Heart left ventricle (tissue), 13 donors: Measurements from ENCODE around the gene GNAQ.

Source experiments
- CTCF ChIP-seq, 12 donors: fragments of 200-600 bp; sonication (generic) in 4 of 12; IDR thresholded peaks; one replicate each; pipeline versions ENCODE4 v1.5.0 to v1.8.0; 2018 to 2022; ENCODE audit warnings: antibody characterized with exemption in 12 of 12, mild to moderate bottlenecking in 5 of 12
- POLR2A ChIP-seq, 2 donors: fragments of 450-650 bp; IDR thresholded peaks; one replicate each; pipeline ENCODE4 v1.6.1; 2017; ENCODE audit warnings: antibody characterized with exemption in 2 of 2, mild to moderate bottlenecking in 2 of 2, moderate library complexity in 2 of 2
- donor health status: ischemic (EF 13 %, LVEDD 7.1; RV severe dilation, severe dysfunction).
- donor health status: DM: no; HTN: yes; CAD: no.
- donor health status: DM: no; HTN: no; CAD: no.
- donor health status: ischemic (EF 25% LVEDD 6.9; RV normal size, moderate dysfunction).
- donor health status: ischemic (EF 25% LVEDD 5.7; RV mildly dilated, moderate dysfunction).
- donor health status: ischemic (EF 35%, LVEDD 5.7; RV mildly dilated, moderate dysfunction).
- donor health status: nonischemic (EF 11% LVEDD 7.7; RV severe dilation, severe dysfunction).
- donor health status: DM: yes; HTN: yes; CAD: no.
- donor health status: PGD.
- donor health status: ischemic (EF 29% LVEDD 5.4; RV normal size, mild dysfunction).
- donor health status: nonischemic (EF 23%, LVEDD 6.1; RV moderate dilation, normal function).

GRCh38 chr9:78017190-78017693 is 14.4 kb downstream of the GNAQ start:
- TF ChIP-seq POLR2A (IDR thresholded peaks at IDR 0.05) (no peak), CTCF (IDR thresholded peaks at IDR 0.05) (no peak)
